B cell (primary cell): ENCODE results near the gene ROBO2. TPM values are rescaled to one million over a fixed set of nuclear protein-coding genes. Genes with fewer than 3 reads are reported as not detected.

Experiments used
- ATAC-seq: fragments of 200-7000 bp; cut with Tn5 transposase; one replicate; pipeline ENCODE4 v1.10.0; 2021; ENCODE audit warnings: low read depth, mild to moderate bottlenecking, moderate number of reproducible peaks, moderate library complexity
- CTCF ChIA-PET: fragments of 350-600 bp; sonication (Branson Sonifier 250); formaldehyde crosslinking; loops from one replicate; lab custom pipeline; 2021; ENCODE audit warnings: antibody characterized with exemption, inconsistent platforms; lab: Charles Lee
- POLR2A ChIA-PET: fragments of 350-600 bp; sonication (Branson Sonifier 250); formaldehyde crosslinking; loops from one replicate; lab custom pipeline; 2021; ENCODE audit warnings: antibody characterized with exemption; lab: Charles Lee
- DNase-seq: peaks from one replicate; pipeline ENCODE4 v3.0.0; 2013
- H2AFZ ChIP-seq: 2 replicates; pipeline ENCODE4 v1.6.1; 2012; ENCODE audit warnings: mild to moderate bottlenecking, low read depth, low read length; ENCODE audit not compliant: insufficient read depth, poor library complexity, severe bottlenecking
- H3K27ac ChIP-seq, 2 donors: 1 replicate in 1 of 2; 2 replicates in 1 of 2; pipeline ENCODE4 v1.5.1; 2012 to 2013; ENCODE audit warnings: low read length in 2 of 2, mild to moderate bottlenecking in 2 of 2, moderate library complexity in 1 of 2
- H3K27me3 ChIP-seq, 4 experiments: fragments of 200-600 bp in 1 of 4; sonication (generic) in 1 of 4; replicated peaks in 1 of 4; 1 replicate in 2 of 4; 2 replicates in 2 of 4; pipeline versions ENCODE4 v1.6.1 to v1.7.0; 2013 to 2016; ENCODE audit warnings: low read length in 3 of 4, mild to moderate bottlenecking in 2 of 4, mixed read lengths in 1 of 4, moderate library complexity in 1 of 4; ENCODE audit not compliant: insufficient read depth in 4 of 4, control insufficient read depth in 3 of 4; ENCODE audit errors: control extremely low read depth in 1 of 4
- H3K36me3 ChIP-seq, 2 experiments: replicated peaks in 1 of 2; 1 replicate in 1 of 2; 2 replicates in 1 of 2; pipeline versions ENCODE4 v1.6.1 to v1.7.1; 2013; ENCODE audit warnings: low read length in 1 of 2; ENCODE audit not compliant: insufficient read depth in 2 of 2, control insufficient read depth in 1 of 2; ENCODE audit errors: control extremely low read depth in 1 of 2, extremely low read depth in 1 of 2
- H3K4me1 ChIP-seq, 2 donors: fragments of 200-600 bp in 1 of 2; sonication (generic) in 1 of 2; 1 replicate in 1 of 2; 2 replicates in 1 of 2; pipeline versions ENCODE4 v1.5.1 to v1.6.1; 2013 to 2017; ENCODE audit warnings: low read length in 2 of 2; ENCODE audit not compliant: control insufficient read depth in 2 of 2, insufficient read depth in 2 of 2
- H3K4me2 ChIP-seq: replicated peaks from 2 replicates; pipeline ENCODE3; 2012; ENCODE audit warnings: mild to moderate bottlenecking, low read depth, low read length; ENCODE audit not compliant: poor library complexity, severe bottlenecking
- H3K4me3 ChIP-seq, 5 experiments: fragments of 200-600 bp in 1 of 5; sonication (generic) in 1 of 5; 1 replicate in 3 of 5; 2 replicates in 2 of 5; pipeline versions ENCODE4 v1.5.1 to v1.7.0; 2011 to 2016; ENCODE audit warnings: low read length in 4 of 5, mild to moderate bottlenecking in 4 of 5, low read depth in 2 of 5, control low read depth in 1 of 5, moderate library complexity in 1 of 5; ENCODE audit not compliant: insufficient read depth in 1 of 5; ENCODE audit errors: control extremely low read depth in 1 of 5, extremely low read depth in 1 of 5
- H3K79me2 ChIP-seq: fragments of 200-600 bp; sonication (generic); one replicate; pipeline ENCODE4 v1.6.0; 2016; ENCODE audit warnings: low read length; ENCODE audit not compliant: control insufficient read depth, insufficient read depth
- H3K9ac ChIP-seq: fragments of 200-600 bp; sonication (generic); 2 replicates; pipeline ENCODE4 v1.6.1; 2017; ENCODE audit warnings: mild to moderate bottlenecking, low read length, moderate library complexity
- H3K9me3 ChIP-seq, 3 donors: one replicate each; pipeline versions ENCODE4 v1.6.1 to v1.7.1; 2013; ENCODE audit warnings: low read length in 2 of 3; ENCODE audit not compliant: control insufficient read depth in 2 of 3, insufficient read depth in 1 of 3; ENCODE audit errors: control extremely low read depth in 1 of 3
- H4K20me1 ChIP-seq: 2 replicates; pipeline ENCODE4 v1.6.0; 2012; ENCODE audit warnings: mild to moderate bottlenecking, low read length; ENCODE audit not compliant: insufficient read depth, control insufficient read depth, poor library complexity, severe bottlenecking
- H3K27ac Mint-ChIP-seq: one replicate; pipeline ENCODE4 v1.8.0; 2021; ENCODE audit warnings: mixed read lengths
- H3K27me3 Mint-ChIP-seq: one replicate; pipeline ENCODE4 v1.8.0; 2021; ENCODE audit warnings: mixed read lengths
- H3K4me1 Mint-ChIP-seq: one replicate; pipeline ENCODE4 v1.8.0; 2021; ENCODE audit warnings: mixed read lengths
- H3K4me3 Mint-ChIP-seq: one replicate; pipeline ENCODE4 v1.8.0; 2021; ENCODE audit warnings: mixed read lengths
- H3K9me3 Mint-ChIP-seq: one replicate; pipeline ENCODE4 v1.8.0; 2022; ENCODE audit warnings: mixed read lengths; ENCODE audit not compliant: insufficient read depth
- EZH2 ChIP-seq: IDR thresholded peaks from 2 replicates; pipeline ENCODE4 v1.6.1; 2012; ENCODE audit warnings: borderline replicate concordance, low read depth, mild to moderate bottlenecking, moderate library complexity, low read length; ENCODE audit not compliant: insufficient read depth, poor library complexity, severe bottlenecking
- WGBS: methylation state at CpG from one replicate; pipeline ENCODE4 v1.1.5; 2013; ENCODE audit warnings: missing lambda C conversion rate; ENCODE audit not compliant: insufficient coverage; 5-methylcytosine and 5-hydroxymethylcytosine counted together
- intact Hi-C: fragments of 100-400 bp; cut with micrococcal nuclease; formaldehyde crosslinking; loops from one replicate; pipeline ENCODE4 v1.10.0; 2022
- polyA plus RNA-seq: library from polyadenylated mRNA; depleted of rRNA; stranded (reverse); fragments of >200 nt; gene quantifications from 2 replicates; pipeline ENCODE4 v1.2.3, GENCODE V29; 2012
- total RNA-seq, 2 donors: library from RNA; stranded (reverse); fragments of 120-200 nt in 1 of 2; gene quantifications; 1 replicate in 1 of 2; 2 replicates in 1 of 2; pipeline versions ENCODE4 v1.2.3 to v1.2.4, GENCODE V29; 2013 to 2022
- TF ChIP-seq, protein P1 (sequence below): fragments of 200-600 bp; IDR thresholded peaks from one replicate; pipeline ENCODE4 v1.8.0; 2022; ENCODE audit warnings: antibody characterized with exemption, mild to moderate bottlenecking

The ROBO2 gene
- total and polyA plus RNA-seq, 2 donors (not counting 1 experiment from before 2014, with no cell fraction given), result not detected

DNA sequence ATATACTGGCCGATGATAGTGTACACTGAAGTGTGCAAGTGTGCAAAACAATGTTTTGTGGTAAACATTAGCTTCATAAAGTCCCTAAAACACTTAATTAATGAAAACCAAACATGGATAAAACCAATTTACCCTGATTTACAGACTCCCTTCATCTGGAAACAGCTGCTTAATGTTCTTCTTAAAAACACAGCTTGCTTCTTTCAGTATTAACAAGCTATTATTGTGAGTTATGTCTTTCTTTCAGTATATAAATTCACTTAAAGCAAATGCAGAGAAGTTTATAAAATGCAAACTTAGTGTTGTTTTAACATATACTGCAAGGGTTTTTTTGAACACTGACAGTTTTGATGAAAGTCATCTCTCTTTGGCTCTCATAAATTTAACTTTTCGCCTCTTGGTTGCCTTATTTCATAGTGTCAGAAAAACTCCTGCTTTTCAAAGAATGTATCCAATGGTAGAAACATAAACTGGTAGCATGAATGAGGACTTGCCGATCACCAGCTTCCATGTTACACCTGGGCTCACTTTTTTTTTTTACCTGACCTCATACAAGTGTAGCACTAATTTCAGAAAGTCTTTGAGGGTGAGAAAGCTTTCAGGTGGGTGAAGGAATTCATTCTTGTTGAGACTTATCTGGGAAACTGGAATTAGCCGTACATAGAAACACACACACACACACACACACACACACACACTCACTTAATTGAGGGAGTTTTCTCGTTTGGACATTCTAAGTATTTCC, 532.2 kb downstream of the ROBO2 start:
- no peaks in the 10 kb centered on the region for H3K4me1 Mint-ChIP-seq
- H3K9ac ChIP-seq, result no peak overlapping the region
- no peaks in the 10 kb centered on the region for H3K36me3 ChIP-seq
- ATAC-seq (no peak), DNase-seq (no peak)
- no peak overlapping the region for H3K27ac Mint-ChIP-seq
- POLR2A ChIA-PET, result no interaction called here
- CTCF ChIA-PET, result no interaction called here
- peaks cover 0 to 3% (median 0%) of the 10 kb centered on the region in 3 donors for H3K9me3 ChIP-seq
- WGBS, result no CpG with 5 or more reads among the region's 5 CpGs
- H3K4me2 ChIP-seq, result no peak overlapping the region
- intact Hi-C loops, result no loop called here
- H2AFZ ChIP-seq, result no peak overlapping the region
- TF ChIP-seq, protein P1, sequence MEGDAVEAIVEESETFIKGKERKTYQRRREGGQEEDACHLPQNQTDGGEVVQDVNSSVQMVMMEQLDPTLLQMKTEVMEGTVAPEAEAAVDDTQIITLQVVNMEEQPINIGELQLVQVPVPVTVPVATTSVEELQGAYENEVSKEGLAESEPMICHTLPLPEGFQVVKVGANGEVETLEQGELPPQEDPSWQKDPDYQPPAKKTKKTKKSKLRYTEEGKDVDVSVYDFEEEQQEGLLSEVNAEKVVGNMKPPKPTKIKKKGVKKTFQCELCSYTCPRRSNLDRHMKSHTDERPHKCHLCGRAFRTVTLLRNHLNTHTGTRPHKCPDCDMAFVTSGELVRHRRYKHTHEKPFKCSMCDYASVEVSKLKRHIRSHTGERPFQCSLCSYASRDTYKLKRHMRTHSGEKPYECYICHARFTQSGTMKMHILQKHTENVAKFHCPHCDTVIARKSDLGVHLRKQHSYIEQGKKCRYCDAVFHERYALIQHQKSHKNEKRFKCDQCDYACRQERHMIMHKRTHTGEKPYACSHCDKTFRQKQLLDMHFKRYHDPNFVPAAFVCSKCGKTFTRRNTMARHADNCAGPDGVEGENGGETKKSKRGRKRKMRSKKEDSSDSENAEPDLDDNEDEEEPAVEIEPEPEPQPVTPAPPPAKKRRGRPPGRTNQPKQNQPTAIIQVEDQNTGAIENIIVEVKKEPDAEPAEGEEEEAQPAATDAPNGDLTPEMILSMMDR, result no peak
- no peak for TF ChIP-seq EZH2
- H3K4me3 ChIP-seq, result no peak overlapping the region
- no peaks in the 10 kb centered on the region for H3K79me2 ChIP-seq
- H3K27me3 Mint-ChIP-seq, result no peaks in the 10 kb centered on the region
- H4K20me1 ChIP-seq, result no peaks in the 10 kb centered on the region
- H3K9me3 Mint-ChIP-seq, result peaks cover 2% of the 10 kb centered on the region
- no peaks in the 10 kb centered on the region for H3K27me3 ChIP-seq
- H3K4me3 Mint-ChIP-seq, result no peak overlapping the region
- H3K27ac ChIP-seq, result no peak overlapping the region
- H3K4me1 ChIP-seq, result no peaks in the 10 kb centered on the region

DNA sequence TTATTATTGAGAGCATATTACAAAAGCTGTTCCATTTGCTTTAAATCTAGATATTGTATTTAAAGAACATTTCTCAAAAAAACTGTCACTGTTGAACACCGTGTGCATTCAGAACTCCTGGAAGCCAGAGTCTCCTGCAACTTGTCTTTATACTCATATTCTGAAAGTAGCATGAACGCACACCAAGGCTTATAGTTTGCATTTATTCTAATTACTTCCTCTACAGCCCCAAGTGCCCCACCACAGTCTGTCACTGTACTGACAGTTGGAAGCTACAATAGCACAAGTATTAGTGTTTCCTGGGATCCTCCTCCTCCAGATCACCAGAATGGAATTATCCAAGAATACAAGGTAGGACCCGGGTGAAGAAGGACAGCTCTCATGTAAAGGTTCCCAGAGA, 537.4 kb downstream of the ROBO2 start:
- no peak overlapping the region for H3K27ac ChIP-seq
- TF ChIP-seq, protein P1, result no peak
- TF ChIP-seq EZH2, result no peak
- H3K4me1 Mint-ChIP-seq, result no peaks in the 10 kb centered on the region
- H3K4me3 Mint-ChIP-seq, result no peak overlapping the region
- no peaks in the 10 kb centered on the region for H4K20me1 ChIP-seq
- H3K4me3 ChIP-seq, result no peak overlapping the region
- no peak overlapping the region for H2AFZ ChIP-seq
- H3K9me3 ChIP-seq, result no peaks in the 10 kb centered on the region
- H3K27ac Mint-ChIP-seq, result no peak overlapping the region
- ChIA-PET POLR2A (no interaction called here), CTCF (no interaction called here)
- H3K79me2 ChIP-seq, result no peaks in the 10 kb centered on the region
- no peak overlapping the region for H3K9ac ChIP-seq
- no peaks in the 10 kb centered on the region for H3K27me3 ChIP-seq
- intact Hi-C loops, result no loop called here
- DNase-seq (no peak), ATAC-seq (no peak)
- no peaks in the 10 kb centered on the region for H3K27me3 Mint-ChIP-seq
- H3K36me3 ChIP-seq, result no peaks in the 10 kb centered on the region
- no peaks in the 10 kb centered on the region for H3K9me3 Mint-ChIP-seq
- H3K4me2 ChIP-seq, result no peak overlapping the region
- no peaks in the 10 kb centered on the region for H3K4me1 ChIP-seq
- no CpG with 5 or more reads among the region's 3 CpGs for WGBS
